Glutamatergic neuron (in vitro differentiated cells): ENCODE measurements around the gene SPR. TPM values are rescaled to one million over a fixed set of nuclear protein-coding genes. Genes with fewer than 3 reads are reported as not detected.

Experiments
- DNase-seq: peaks from one replicate; pipeline ENCODE4 v3.0.0; 2022
- H3K27ac Mint-ChIP-seq: one replicate; pipeline ENCODE4 v1.8.0; 2020; ENCODE audit warnings: mild to moderate bottlenecking, mixed read lengths, inconsistent platforms; ENCODE audit not compliant: unreplicated experiment
- H3K27me3 Mint-ChIP-seq: one replicate; pipeline ENCODE4 v1.8.0; 2020; ENCODE audit warnings: mild to moderate bottlenecking, moderate library complexity, mixed read lengths, inconsistent platforms; ENCODE audit not compliant: unreplicated experiment
- H3K36me3 Mint-ChIP-seq: one replicate; pipeline ENCODE4 v1.8.0; 2020; ENCODE audit warnings: mild to moderate bottlenecking, mixed read lengths, inconsistent platforms; ENCODE audit not compliant: unreplicated experiment
- H3K4me1 Mint-ChIP-seq: one replicate; pipeline ENCODE4 v1.8.0; 2020; ENCODE audit warnings: mild to moderate bottlenecking, low read depth, mixed read lengths, inconsistent platforms; ENCODE audit not compliant: unreplicated experiment
- H3K4me3 Mint-ChIP-seq: one replicate; pipeline ENCODE4 v1.8.0; 2020; ENCODE audit warnings: mild to moderate bottlenecking, mixed read lengths, inconsistent platforms; ENCODE audit not compliant: unreplicated experiment
- H3K9me3 Mint-ChIP-seq: one replicate; pipeline ENCODE4 v1.8.0; 2020; ENCODE audit warnings: mild to moderate bottlenecking, moderate library complexity, mixed read lengths, inconsistent platforms; ENCODE audit not compliant: unreplicated experiment
- long read RNA-seq: library from polyadenylated mRNA; unstranded; transcript quantifications from one replicate; pipeline ENCODE4 v2.0.0, GENCODE V29; 2020; ENCODE audit not compliant: unreplicated experiment
- total RNA-seq: library from RNA; stranded (reverse); fragmentation: NEBNext Ultra II Directional; extraction: Animal tissue kit (Norgen Biotek cat#: 25700); gene quantifications from one replicate; pipeline ENCODE4 v1.2.1, GENCODE V29; 2021; ENCODE audit not compliant: unreplicated experiment
- TF ChIP-seq, protein P1 (sequence below): fragments of 200-600 bp; sonication (generic); IDR thresholded peaks from one replicate; pipeline ENCODE4 v1.5.0; 2021; ENCODE audit not compliant: partially characterized antibody, unreplicated experiment

Gene SPR
- 1.7 TPM for total RNA-seq
- long read RNA-seq, partial matches to known transcripts = 2 of 4 reads
- long read RNA-seq, other reads (novel, unspliced or antisense) = 0 of 4 reads

DNA sequence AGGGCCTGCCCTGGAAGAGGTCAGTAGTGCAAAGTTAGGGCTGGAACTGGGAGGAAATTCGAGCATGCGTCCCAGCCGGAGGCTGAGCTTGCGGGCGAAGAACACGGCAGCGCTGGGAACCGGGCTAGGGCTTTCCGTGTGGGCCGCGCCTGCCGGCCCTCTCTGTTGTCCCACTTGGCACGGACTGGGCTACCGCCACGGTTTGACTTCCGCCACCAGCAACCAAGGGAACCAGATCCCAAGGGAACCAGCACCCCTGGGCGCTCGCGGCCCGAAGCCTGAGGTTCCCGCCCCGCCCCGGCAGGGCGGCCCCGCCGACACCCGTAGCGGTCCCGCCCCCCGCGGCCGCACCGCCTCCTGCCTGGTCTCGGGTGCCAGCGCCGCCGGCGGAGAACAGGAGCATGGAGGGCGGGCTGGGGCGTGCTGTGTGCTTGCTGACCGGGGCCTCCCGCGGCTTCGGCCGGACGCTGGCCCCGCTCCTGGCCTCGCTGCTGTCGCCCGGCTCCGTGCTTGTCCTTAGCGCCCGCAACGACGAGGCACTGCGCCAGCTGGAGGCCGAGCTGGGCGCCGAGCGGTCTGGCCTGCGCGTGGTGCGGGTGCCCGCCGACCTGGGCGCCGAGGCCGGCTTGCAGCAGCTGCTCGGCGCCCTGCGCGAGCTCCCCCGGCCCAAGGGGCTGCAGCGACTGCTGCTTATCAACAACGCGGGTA lies at the start of gene SPR:
Gene SPR (plus strand): TSS at position 377 of the 708 bp plus-strand sequence. CDS start 25 bp downstream, at position 402.
- peak; percentile 74 for DNase-seq
- Mint-ChIP-seq H3K4me1 (no peaks in the 10 kb centered on the region), H3K4me3 (peak within 1 kb of the TSS; percentile 89), H3K9me3 (peaks cover 8% of the 10 kb centered on the region), H3K27ac (no peak within 1 kb of the TSS), H3K27me3 (peaks cover 16% of the 10 kb centered on the region), H3K36me3 (no peaks in the 10 kb centered on the region)
- TF ChIP-seq, protein P1, sequence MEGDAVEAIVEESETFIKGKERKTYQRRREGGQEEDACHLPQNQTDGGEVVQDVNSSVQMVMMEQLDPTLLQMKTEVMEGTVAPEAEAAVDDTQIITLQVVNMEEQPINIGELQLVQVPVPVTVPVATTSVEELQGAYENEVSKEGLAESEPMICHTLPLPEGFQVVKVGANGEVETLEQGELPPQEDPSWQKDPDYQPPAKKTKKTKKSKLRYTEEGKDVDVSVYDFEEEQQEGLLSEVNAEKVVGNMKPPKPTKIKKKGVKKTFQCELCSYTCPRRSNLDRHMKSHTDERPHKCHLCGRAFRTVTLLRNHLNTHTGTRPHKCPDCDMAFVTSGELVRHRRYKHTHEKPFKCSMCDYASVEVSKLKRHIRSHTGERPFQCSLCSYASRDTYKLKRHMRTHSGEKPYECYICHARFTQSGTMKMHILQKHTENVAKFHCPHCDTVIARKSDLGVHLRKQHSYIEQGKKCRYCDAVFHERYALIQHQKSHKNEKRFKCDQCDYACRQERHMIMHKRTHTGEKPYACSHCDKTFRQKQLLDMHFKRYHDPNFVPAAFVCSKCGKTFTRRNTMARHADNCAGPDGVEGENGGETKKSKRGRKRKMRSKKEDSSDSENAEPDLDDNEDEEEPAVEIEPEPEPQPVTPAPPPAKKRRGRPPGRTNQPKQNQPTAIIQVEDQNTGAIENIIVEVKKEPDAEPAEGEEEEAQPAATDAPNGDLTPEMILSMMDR = no peak

DNA sequence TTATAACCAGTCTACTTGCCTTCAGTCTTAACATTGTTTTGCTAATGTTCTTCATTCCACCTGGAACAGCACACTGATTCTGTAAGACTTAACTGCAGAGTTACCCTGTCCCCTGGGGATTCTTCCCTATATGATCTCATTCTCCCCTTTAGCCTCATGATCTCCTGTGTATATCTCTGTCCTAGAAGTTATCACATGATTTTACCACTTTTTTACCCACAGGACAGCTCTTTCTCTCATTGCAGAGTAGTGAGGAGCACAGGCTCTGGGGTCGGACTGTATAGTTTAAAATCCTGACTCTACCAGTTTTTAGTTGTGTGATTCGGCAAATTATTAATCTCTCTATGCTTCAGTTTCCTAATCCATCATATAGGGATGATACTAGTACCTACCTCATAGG lies 47.1 kb upstream of the SPR start:
- Mint-ChIP-seq H3K4me3 (no peak overlapping the region), H3K27me3 (no peaks in the 10 kb centered on the region), H3K9me3 (peaks cover 8% of the 10 kb centered on the region), H3K36me3 (peaks cover 4% of the 10 kb centered on the region), H3K4me1 (no peaks in the 10 kb centered on the region), H3K27ac (no peak overlapping the region)
- DNase-seq = no peak
- TF ChIP-seq, protein P1 = no peak

DNA sequence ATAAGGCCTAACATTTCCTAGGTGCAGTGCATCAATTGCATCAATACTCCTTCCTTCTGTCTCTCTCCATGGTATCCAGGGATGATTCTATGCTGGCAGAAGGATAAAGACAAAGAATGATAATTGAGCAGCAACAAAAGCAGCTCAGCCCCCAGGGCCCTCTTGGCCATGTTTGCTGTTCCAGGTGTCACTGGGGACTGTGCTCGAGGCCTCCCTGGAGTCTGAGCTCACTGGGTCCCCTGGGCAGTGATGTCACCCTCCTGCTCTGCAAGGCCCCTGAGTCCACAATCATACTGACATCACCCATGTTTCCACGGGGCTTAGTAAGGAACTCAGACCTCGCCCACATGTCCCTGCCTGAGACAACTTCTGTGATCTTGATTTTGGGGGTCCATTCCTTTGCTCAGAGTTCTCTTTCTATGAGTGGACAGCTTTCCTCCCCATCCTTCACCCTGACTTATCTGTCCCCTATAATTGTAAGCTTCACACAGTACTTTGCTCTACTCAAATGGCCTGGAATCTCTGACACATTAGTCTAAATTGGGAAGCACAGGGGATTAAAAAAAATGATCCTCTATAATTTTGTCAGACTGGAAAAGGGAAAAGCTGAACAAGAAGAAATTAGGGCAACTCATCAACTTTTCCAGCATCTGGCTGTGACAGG lies 45.6 kb upstream of the SPR start:
- Mint-ChIP-seq H3K4me1 (no peaks in the 10 kb centered on the region), H3K4me3 (no peak overlapping the region), H3K36me3 (peaks cover 4% of the 10 kb centered on the region), H3K27me3 (no peaks in the 10 kb centered on the region), H3K9me3 (peaks cover 8% of the 10 kb centered on the region), H3K27ac (no peak overlapping the region)
- DNase-seq = no peak
- TF ChIP-seq, protein P1 = no peak

DNA sequence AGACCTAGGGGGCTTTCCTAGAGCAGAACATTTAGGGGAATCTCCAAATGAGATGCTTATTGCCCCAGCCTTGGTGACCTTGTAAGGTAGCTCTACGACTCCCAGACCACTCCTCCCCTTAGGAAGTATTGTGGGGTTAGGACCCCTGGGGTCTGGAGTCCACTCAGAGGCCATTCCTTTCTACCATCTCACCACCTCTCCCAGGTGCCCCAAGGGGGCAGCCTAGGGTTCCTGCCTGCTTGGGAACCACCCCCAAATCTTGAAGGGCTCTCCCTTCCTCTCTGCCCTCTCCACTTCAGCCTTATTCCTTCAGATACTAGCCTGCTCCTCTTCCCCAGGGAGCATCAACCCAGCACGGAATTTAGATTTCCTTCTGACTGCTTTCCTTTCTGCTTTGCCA lies 43.9 kb upstream of the SPR start:
- Mint-ChIP-seq H3K27me3 (no peaks in the 10 kb centered on the region), H3K4me3 (no peak overlapping the region), H3K27ac (no peak overlapping the region), H3K9me3 (peaks cover 8% of the 10 kb centered on the region), H3K36me3 (peaks cover 4% of the 10 kb centered on the region), H3K4me1 (no peaks in the 10 kb centered on the region)
- TF ChIP-seq, protein P1 = no peak
- DNase-seq = no peak
